GM18519 (cell line): Measurements from ENCODE around the gene LRCH4.

ENCODE experiments used
- ATAC-seq: cut with Tn5 transposase; IDR thresholded peaks from one replicate; pipeline ENCODE4 v1.9.1; 2021; ENCODE audit warnings: mild to moderate bottlenecking, moderate library complexity; ENCODE audit not compliant: unreplicated experiment, low FRiP score

LRCH4 gene

GRCh38 chr7:100582650-100583049 lies 3.3 kb downstream of the LRCH4 start:
- no peak for ATAC-seq

- ATAC-seq = no peak
Observed at GRCh38 chr7:100582041-100582579, 3.8 kb downstream of the LRCH4 start.

- no peak for ATAC-seq
Observed at GRCh38 chr7:100580466-100581283, 5.3 kb downstream of the LRCH4 start.

- no peak for ATAC-seq
Observed at GRCh38 chr7:100578246-100579183, 7.4 kb downstream of the LRCH4 start.

GRCh38 chr7:100577507-100577906 lies 8.4 kb downstream of the LRCH4 start:
- no peak for ATAC-seq

GRCh38 chr7:100577103-100577502 lies 8.8 kb downstream of the LRCH4 start:
- ATAC-seq = no peak

GRCh38 chr7:100576384-100576993 lies 9.4 kb downstream of the LRCH4 start:
- no peak for ATAC-seq

- ATAC-seq = no peak
Observed at GRCh38 chr7:100575746-100576383, 10.1 kb downstream of the LRCH4 start.

- ATAC-seq = no peak
Observed at GRCh38 chr7:100575206-100575631, 10.7 kb downstream of the LRCH4 start.

GRCh38 chr7:100574362-100575205 lies 11.3 kb downstream of the LRCH4 start:
- no peak for ATAC-seq

- ATAC-seq = no peak
Observed at GRCh38 chr7:100573691-100574361, 12.1 kb downstream of the LRCH4 start, which contains the start of gene SAP25. Gene SAP25, minus strand, starts transcription at chr7:100573900. Its CDS starts 158 bp downstream, at chr7:100573742.

GRCh38 chr7:100572949-100573675 lies 12.8 kb downstream of the LRCH4 start:
- ATAC-seq = no peak

- no peak for ATAC-seq
Observed at GRCh38 chr7:100572281-100572948, 13.5 kb downstream of the LRCH4 start.

- no peak for ATAC-seq
Observed at GRCh38 chr7:100571829-100572116, 14.2 kb downstream of the LRCH4 start.

- no peak for ATAC-seq
Observed at GRCh38 chr7:100570954-100571828, 14.7 kb downstream of the LRCH4 start.

GRCh38 chr7:100568896-100569844 lies 16.8 kb downstream of the LRCH4 start:
- no peak for ATAC-seq
